ENCODE data around the gene LRP5.

DNA sequence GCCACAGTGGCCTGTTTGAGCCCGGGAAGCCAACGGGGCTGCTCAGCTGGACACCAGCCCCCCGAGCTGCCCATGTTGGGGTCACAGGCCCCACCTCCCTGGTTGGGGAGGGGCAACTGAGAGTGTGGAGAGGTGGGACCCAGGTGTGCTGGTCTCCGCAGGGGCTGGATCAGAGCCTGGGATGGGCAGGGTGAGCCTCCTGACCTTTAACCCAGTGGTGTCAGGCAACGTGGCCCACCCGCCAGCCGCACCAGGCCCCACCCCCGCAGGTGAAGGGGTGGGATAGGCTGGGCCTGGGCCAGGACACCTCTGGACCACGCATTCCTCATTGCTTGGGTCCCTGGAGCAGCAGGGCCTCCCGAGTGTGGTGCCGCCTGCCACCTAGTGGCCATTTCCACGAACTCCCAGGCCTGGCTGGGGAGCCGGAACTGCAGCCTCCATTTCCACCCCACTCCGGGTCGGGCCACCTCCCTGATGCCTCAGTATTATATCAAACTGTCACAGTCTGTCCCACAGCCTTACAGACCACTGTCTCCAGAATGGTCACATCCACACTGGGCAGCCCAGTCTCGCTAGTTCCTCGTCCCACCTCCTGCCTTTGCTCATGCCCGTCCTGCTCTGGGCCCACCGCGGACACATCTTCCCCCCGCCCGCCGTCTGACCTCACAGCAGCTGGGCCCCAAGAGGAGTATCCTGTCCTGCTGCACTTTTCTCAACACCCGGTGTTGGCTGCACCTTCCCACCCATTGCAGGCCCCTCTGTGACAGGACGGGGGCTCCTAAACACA lies 134.8 kb downstream of the LRP5 start:
- TF ChIP-seq EP300 (IDR thresholded peaks at IDR 0.05) = no peak
- TF ChIP-seq, protein P1, sequence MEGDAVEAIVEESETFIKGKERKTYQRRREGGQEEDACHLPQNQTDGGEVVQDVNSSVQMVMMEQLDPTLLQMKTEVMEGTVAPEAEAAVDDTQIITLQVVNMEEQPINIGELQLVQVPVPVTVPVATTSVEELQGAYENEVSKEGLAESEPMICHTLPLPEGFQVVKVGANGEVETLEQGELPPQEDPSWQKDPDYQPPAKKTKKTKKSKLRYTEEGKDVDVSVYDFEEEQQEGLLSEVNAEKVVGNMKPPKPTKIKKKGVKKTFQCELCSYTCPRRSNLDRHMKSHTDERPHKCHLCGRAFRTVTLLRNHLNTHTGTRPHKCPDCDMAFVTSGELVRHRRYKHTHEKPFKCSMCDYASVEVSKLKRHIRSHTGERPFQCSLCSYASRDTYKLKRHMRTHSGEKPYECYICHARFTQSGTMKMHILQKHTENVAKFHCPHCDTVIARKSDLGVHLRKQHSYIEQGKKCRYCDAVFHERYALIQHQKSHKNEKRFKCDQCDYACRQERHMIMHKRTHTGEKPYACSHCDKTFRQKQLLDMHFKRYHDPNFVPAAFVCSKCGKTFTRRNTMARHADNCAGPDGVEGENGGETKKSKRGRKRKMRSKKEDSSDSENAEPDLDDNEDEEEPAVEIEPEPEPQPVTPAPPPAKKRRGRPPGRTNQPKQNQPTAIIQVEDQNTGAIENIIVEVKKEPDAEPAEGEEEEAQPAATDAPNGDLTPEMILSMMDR (IDR thresholded peaks at IDR 0.05) = peak in 5 of 7 experiments; percentile 83 to 95 (median 93)
- no peak for TF ChIP-seq POLR2A (IDR thresholded peaks at IDR 0.05)
